Smooth muscle cell (in vitro differentiated cells): ENCODE results near the gene ASTN2. TPM values are rescaled to one million over a fixed set of nuclear protein-coding genes. Genes with fewer than 3 reads are reported as not detected.

Experiments used
- DNase-seq: peaks from one replicate; lab custom pipeline; 2025; ENCODE audit not compliant: unreplicated experiment; lab: John Stamatoyannopoulos, UW
- H2AFZ ChIP-seq: fragments of 200-600 bp; sonication (generic); 2 replicates; pipeline ENCODE4 v1.6.0; 2016; ENCODE audit warnings: antibody characterized with exemption, low read depth, mild to moderate bottlenecking
- H3F3A ChIP-seq: fragments of 200-600 bp; sonication (generic); 2 replicates; pipeline ENCODE4 v1.6.0; 2017; ENCODE audit warnings: antibody characterized with exemption, low read depth
- H3K27ac ChIP-seq: fragments of 200-600 bp; sonication (generic); 2 replicates; pipeline ENCODE4 v1.5.1; 2016; ENCODE audit warnings: low read depth, mild to moderate bottlenecking
- H3K27me3 ChIP-seq: fragments of 200-600 bp; sonication (generic); 2 replicates; pipeline ENCODE4 v1.6.1; 2016; ENCODE audit warnings: low read depth, mild to moderate bottlenecking
- H3K36me3 ChIP-seq: fragments of 200-600 bp; sonication (generic); 2 replicates; pipeline ENCODE4 v1.5.1; 2016; ENCODE audit warnings: low read depth
- H3K4me1 ChIP-seq: fragments of 200-600 bp; sonication (generic); 2 replicates; pipeline ENCODE4 v1.5.1; 2016; ENCODE audit warnings: low read depth
- H3K4me2 ChIP-seq: fragments of 200-600 bp; sonication (generic); 2 replicates; pipeline ENCODE4 v1.6.0; 2016; ENCODE audit warnings: mild to moderate bottlenecking
- H3K4me3 ChIP-seq: fragments of 200-600 bp; sonication (generic); 2 replicates; pipeline ENCODE4 v1.5.1; 2016; ENCODE audit warnings: mild to moderate bottlenecking
- H3K79me2 ChIP-seq: fragments of 200-600 bp; sonication (generic); 2 replicates; pipeline ENCODE4 v1.6.0; 2016; ENCODE audit warnings: low read depth, mild to moderate bottlenecking
- H3K9ac ChIP-seq: fragments of 200-600 bp; sonication (generic); 2 replicates; pipeline ENCODE4 v1.6.0; 2016; ENCODE audit warnings: low read depth
- H3K9me3 ChIP-seq: fragments of 200-600 bp; sonication (generic); replicated peaks from 2 replicates; pipeline ENCODE4 v1.5.1; 2016; ENCODE audit warnings: low read depth
- H4K20me1 ChIP-seq: fragments of 200-600 bp; sonication (generic); 2 replicates; pipeline ENCODE4 v1.6.0; 2016; ENCODE audit warnings: low read depth
- WGBS: methylation state at CpG from one replicate; pipeline ENCODE4 v1.1.7; 2016; ENCODE audit warnings: low lambda C conversion rate; 5-methylcytosine and 5-hydroxymethylcytosine counted together
- polyA plus RNA-seq: library from polyadenylated mRNA; unstranded; fragments of >200 nt; fragmentation: Nextera tagmentation; extraction: Ambion mirVana; gene quantifications from 2 replicates; pipeline ENCODE4 v1.2.1, GENCODE V29; 2016
- total RNA-seq: library from RNA; depleted of rRNA; stranded (reverse); fragments of >200 nt; gene quantifications from 2 replicates; pipeline ENCODE4 v1.2.3, GENCODE V29; 2014
- TF ChIP-seq, protein P1 (sequence below): fragments of 200-600 bp; sonication (generic); IDR thresholded peaks from 2 replicates; pipeline ENCODE4 v1.5.1; 2017; ENCODE audit warnings: borderline replicate concordance, mild to moderate bottlenecking, antibody characterized with exemption; ENCODE audit not compliant: insufficient read depth, poor library complexity, severe bottlenecking

The ASTN2 gene
- total and polyA plus RNA-seq, 2 experiments from 2014 or later, result 6.5 to 6.7 TPM

DNA sequence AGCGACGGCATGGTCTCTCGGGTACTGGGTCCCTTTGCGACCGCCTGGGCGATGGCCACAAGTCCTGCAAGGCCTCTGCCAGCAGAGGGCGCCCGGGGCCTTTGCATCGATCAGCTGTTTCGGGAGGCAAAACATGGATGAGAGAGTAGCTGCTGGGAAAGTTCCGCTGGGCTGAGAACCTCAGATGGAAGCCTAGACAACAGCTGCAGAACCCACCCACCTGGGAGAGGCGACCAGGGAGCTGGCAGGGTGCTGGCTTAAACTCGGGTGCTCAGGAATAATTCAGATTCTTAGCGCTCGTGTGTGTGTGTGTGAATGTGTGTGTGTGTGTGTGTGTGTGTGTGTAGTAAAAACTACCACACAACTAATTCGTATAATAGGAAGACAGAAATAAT, 677.7 kb downstream of the ASTN2 start:
- Histone ChIP-seq H3K27ac (no peak overlapping the region), H3K36me3 (no peaks in the 10 kb centered on the region), H3K27me3 (peaks cover 9% of the 10 kb centered on the region), H3K4me2 (peak overlapping the region; percentile 79), H3K4me1 (no peaks in the 10 kb centered on the region), H3F3A (no peaks in the 10 kb centered on the region), H4K20me1 (no peaks in the 10 kb centered on the region), H3K79me2 (no peaks in the 10 kb centered on the region), H2AFZ (peak overlapping the region; percentile 53), H3K9me3 (no peaks in the 10 kb centered on the region), H3K4me3 (peak overlapping the region; percentile 9), H3K9ac (no peak overlapping the region)
- TF ChIP-seq, protein P1, sequence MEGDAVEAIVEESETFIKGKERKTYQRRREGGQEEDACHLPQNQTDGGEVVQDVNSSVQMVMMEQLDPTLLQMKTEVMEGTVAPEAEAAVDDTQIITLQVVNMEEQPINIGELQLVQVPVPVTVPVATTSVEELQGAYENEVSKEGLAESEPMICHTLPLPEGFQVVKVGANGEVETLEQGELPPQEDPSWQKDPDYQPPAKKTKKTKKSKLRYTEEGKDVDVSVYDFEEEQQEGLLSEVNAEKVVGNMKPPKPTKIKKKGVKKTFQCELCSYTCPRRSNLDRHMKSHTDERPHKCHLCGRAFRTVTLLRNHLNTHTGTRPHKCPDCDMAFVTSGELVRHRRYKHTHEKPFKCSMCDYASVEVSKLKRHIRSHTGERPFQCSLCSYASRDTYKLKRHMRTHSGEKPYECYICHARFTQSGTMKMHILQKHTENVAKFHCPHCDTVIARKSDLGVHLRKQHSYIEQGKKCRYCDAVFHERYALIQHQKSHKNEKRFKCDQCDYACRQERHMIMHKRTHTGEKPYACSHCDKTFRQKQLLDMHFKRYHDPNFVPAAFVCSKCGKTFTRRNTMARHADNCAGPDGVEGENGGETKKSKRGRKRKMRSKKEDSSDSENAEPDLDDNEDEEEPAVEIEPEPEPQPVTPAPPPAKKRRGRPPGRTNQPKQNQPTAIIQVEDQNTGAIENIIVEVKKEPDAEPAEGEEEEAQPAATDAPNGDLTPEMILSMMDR, result peak; percentile 94
- 16% methylated on average over 16 of the region's 16 CpGs for WGBS
- peak; percentile 56 for DNase-seq

DNA sequence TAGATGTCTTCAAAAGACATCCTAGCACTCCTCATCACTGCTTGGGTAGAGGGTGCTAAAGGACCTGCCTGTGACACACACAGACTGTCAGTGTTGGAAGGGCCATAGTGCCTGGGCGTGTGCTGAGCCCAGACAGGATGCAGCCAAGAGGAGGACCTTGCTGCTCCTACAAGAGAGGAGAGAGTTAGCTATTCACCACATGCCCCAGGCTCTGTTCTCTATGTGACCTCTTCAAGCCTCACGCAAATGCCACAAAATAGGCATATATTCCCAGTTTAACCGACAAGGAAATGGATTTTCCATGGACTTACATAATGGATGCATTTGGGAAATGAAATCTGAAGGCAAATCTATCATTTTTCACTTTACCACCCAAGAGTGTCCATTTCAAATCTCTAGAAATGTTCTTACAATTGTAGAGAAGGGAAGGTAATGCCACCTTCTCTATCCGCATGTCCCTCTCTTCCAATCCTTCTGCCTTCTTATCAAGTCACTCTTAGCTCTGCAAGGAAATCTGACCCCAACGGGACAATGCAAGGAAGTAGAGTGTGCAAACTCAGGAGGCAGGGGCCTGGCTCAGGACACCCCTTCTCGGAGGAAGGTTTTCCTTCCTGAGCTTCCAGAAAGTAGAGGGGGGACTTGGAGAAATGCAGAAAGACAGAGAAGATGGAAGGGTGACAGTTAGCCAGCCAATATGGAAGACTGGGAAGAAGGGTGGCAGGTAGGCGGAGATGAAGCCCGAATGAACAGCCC, 678.3 kb downstream of the ASTN2 start:
- H3K4me3 ChIP-seq, result no peak overlapping the region
- TF ChIP-seq, protein P1, result no peak
- no peaks in the 10 kb centered on the region for H4K20me1 ChIP-seq
- H3K4me2 ChIP-seq, result no peak overlapping the region
- peaks cover 9% of the 10 kb centered on the region for H3K27me3 ChIP-seq
- H3F3A ChIP-seq, result no peaks in the 10 kb centered on the region
- no peak overlapping the region for H2AFZ ChIP-seq
- H3K9me3 ChIP-seq, result no peaks in the 10 kb centered on the region
- no peaks in the 10 kb centered on the region for H3K4me1 ChIP-seq
- no peaks in the 10 kb centered on the region for H3K36me3 ChIP-seq
- H3K27ac ChIP-seq, result no peak overlapping the region
- WGBS, result 74% methylated on average over 8 of the region's 8 CpGs
- no peak for DNase-seq
- no peak overlapping the region for H3K9ac ChIP-seq
- no peaks in the 10 kb centered on the region for H3K79me2 ChIP-seq

DNA sequence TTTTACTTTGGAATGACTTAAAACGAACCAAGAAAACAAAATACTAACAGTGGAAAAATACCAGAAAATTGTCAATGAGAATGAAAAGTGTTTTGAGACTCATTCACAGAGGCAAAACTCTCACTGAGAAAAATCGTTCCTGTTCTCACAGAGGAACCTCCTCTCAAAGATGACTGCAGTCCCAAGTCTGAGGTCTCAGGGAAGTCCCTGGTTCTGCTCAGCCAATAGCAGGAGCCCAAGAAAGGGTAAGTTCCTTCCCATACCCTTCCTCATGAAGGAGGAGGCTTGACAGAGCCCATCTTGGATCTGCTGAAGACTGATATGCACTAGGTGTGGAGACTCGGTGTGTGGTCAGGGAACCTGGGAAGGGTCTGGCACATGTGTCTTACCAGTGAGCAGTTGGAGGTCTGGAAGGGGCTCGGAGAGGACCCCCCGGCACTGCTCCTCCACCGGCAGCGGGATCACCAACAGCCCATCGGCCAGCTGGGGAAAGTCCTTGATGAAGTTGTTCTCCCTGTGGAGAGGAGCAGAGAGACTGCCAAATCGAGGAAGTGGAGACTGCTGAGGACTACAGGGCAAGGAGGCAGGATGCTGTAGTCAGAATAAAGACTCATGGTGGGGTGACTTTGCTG, 681.7 kb downstream of the ASTN2 start:
- peaks cover 9% of the 10 kb centered on the region for H3K27me3 ChIP-seq
- H4K20me1 ChIP-seq, result no peaks in the 10 kb centered on the region
- no peaks in the 10 kb centered on the region for H3K9me3 ChIP-seq
- TF ChIP-seq, protein P1, result no peak
- H3F3A ChIP-seq, result no peaks in the 10 kb centered on the region
- DNase-seq, result no peak
- no peak overlapping the region for H3K9ac ChIP-seq
- H3K4me3 ChIP-seq, result no peak overlapping the region
- no peak overlapping the region for H3K4me2 ChIP-seq
- no peaks in the 10 kb centered on the region for H3K79me2 ChIP-seq
- no peaks in the 10 kb centered on the region for H3K4me1 ChIP-seq
- whole genome bisulfite sequencing, result 95% methylated on average over 9 of the region's 9 CpGs
- no peak overlapping the region for H2AFZ ChIP-seq
- no peak overlapping the region for H3K27ac ChIP-seq
- no peaks in the 10 kb centered on the region for H3K36me3 ChIP-seq
